Natural killer cell treated with Interleukin-12 subunit alpha and Interleukin-12 subunit beta and Interleukin-15 and Interleukin-18, amount 100 ng/mL, for 72 hours (primary cell): ENCODE data around the gene SLC16A8. TPM values are rescaled to one million over a fixed set of nuclear protein-coding genes. Genes with fewer than 3 reads are reported as not detected.
A peak's percentile ranks its signal among the peaks of the same experiment; 100 is the strongest.
"Not testable (repeated sequence)": the region's sequence is repeated elsewhere in the genome, so short reads cannot be mapped to it uniquely, and the experiment has no call there.

ENCODE experiments used
- ATAC-seq, 2 donors: fragments of 150-1000 bp; cut with Tn5 transposase in 1 of 2; sonication (Bioruptor Pico), chemical (Tn5 transposase) in 1 of 2; 2 replicates each; pipeline ENCODE4 v1.10.0; 2021
- DNase-seq: peaks from one replicate; pipeline ENCODE4 v3.0.0; 2022; ENCODE audit warnings: low spot score
- H3K27ac Mint-ChIP-seq, 2 donors: 1 replicate in 1 of 2; 2 replicates in 1 of 2; pipeline ENCODE4 v1.8.0; 2022; ENCODE audit warnings: mixed read lengths in 2 of 2, mild to moderate bottlenecking in 1 of 2, moderate library complexity in 1 of 2
- H3K27me3 Mint-ChIP-seq, 2 donors: 1 replicate in 1 of 2; 2 replicates in 1 of 2; pipeline ENCODE4 v1.8.0; 2022; ENCODE audit warnings: mixed read lengths in 2 of 2
- H3K36me3 Mint-ChIP-seq: one replicate; pipeline ENCODE4 v1.8.0; 2022; ENCODE audit warnings: mixed read lengths
- H3K4me1 Mint-ChIP-seq, 2 donors: 1 replicate in 1 of 2; 2 replicates in 1 of 2; pipeline ENCODE4 v1.8.0; 2022; ENCODE audit warnings: low read depth in 2 of 2, mixed read lengths in 2 of 2, mild to moderate bottlenecking in 1 of 2
- H3K4me3 Mint-ChIP-seq: one replicate; pipeline ENCODE4 v1.8.0; 2022; ENCODE audit warnings: mixed read lengths
- H3K9me3 Mint-ChIP-seq: 2 replicates; pipeline ENCODE4 v1.8.0; 2022; ENCODE audit warnings: mixed read lengths
- total RNA-seq, 2 donors: library from RNA; stranded (reverse); gene quantifications; one replicate each; pipeline ENCODE4 v1.2.3, GENCODE V29; 2022

Gene SLC16A8
- total RNA-seq, 2 donors from 2014 or later = 0.50 TPM; not detected in 1

DNA sequence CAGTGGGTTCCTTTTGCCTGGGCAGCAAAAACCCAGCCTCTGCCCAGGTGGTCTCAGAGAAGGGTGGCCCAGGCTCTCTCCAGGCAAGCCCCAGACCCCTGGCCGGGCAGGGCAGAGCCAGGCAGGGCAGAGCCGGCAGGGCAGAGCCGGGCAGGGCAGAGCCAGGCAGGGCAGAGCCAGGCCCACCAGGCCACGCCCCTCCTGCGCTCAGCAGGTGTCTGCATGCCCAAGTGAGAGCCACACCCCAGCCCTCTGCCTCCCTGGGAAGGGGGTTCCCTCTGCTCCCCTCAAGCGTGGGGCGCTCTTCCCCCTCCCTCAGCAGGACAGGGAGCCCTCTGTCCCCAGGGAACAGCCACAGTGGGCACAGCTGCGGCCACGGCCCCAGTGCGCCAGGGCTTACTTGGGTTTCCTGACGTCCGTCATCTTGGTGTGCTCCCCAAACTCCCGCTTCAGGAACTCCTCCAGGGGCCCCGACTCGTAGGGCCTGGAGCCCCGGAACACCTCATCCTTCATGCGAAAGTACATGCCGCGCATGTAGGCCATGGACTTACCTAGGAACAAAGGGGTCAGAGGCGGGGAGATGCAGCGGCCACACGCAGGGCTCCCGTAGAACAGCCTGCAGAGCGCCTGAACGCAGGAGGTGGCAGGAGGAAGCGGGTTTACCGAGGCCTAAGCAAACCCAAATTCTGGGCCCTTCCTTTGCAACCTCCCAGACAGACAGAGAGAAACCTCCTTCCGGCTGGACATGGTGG, 36.6 kb upstream of the SLC16A8 start:
- ATAC-seq (no peak), DNase-seq (peak; percentile 44)
- Mint-ChIP-seq H3K4me3 (no peak overlapping the region), H3K27me3 (no peaks in the 10 kb centered on the region), H3K9me3 (no peaks in the 10 kb centered on the region), H3K4me1 (peaks cover 0 to 7% of the 10 kb centered on the region in 2 donors), H3K36me3 (no peaks in the 10 kb centered on the region), H3K27ac (no peak overlapping the region)

DNA sequence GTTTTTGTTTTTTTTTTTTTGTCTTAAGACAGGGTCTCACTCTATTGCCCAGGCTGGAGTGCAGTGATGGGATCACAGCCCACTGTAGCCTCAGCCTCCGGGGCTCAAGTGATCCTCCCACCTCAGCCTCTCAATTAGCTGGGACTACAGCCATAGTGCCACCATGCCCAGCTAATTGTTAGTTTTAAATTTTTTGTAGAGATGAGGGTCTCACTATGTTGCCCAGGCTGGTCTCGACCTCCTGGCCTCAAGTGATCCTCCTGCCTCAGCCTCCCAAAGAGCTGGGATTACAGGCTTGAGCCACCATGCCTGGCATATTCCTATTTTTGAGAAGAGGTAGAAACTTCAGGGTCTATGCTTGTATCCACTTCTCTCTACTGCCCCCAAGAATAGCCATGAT, 34.8 kb upstream of the SLC16A8 start:
- H3K36me3 Mint-ChIP-seq, H3K27ac Mint-ChIP-seq, H3K4me3 Mint-ChIP-seq, H3K27me3 Mint-ChIP-seq, H3K9me3 Mint-ChIP-seq, ATAC-seq, H3K4me1 Mint-ChIP-seq, DNase-seq: not testable (repeated sequence)

DNA sequence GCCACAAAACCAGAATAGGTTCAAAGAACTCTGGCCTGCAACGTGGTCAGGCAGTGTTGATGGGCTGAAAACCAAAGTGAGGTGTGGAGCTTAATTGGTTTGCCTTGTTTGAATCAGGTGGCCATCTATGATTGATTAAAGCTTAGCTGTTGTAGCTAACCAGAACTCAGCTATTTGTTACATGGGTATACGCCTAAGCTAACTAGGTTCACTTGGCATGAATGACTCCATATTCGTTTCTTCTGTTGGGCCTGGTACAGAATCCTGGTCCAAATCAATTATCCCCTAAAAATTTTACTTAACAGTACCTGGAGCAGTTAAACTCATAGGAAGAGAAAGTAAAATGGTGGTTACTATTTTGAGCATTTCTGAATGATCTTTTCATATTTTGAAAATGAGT, 34.2 kb upstream of the SLC16A8 start:
- H3K9me3 Mint-ChIP-seq = no peaks in the 10 kb centered on the region
- no peak for DNase-seq
- H3K27me3 Mint-ChIP-seq = no peaks in the 10 kb centered on the region
- no peak overlapping the region for H3K27ac Mint-ChIP-seq
- peaks cover 5 to 8% of the 10 kb centered on the region in 2 donors for H3K4me1 Mint-ChIP-seq
- H3K36me3 Mint-ChIP-seq = no peaks in the 10 kb centered on the region
- no peak overlapping the region for H3K4me3 Mint-ChIP-seq
- no peak for ATAC-seq

GRCh38 chr22:38117556-38117955, 33.6 kb upstream of the SLC16A8 start:
- not testable (repeated sequence) for H3K9me3 Mint-ChIP-seq

DNA sequence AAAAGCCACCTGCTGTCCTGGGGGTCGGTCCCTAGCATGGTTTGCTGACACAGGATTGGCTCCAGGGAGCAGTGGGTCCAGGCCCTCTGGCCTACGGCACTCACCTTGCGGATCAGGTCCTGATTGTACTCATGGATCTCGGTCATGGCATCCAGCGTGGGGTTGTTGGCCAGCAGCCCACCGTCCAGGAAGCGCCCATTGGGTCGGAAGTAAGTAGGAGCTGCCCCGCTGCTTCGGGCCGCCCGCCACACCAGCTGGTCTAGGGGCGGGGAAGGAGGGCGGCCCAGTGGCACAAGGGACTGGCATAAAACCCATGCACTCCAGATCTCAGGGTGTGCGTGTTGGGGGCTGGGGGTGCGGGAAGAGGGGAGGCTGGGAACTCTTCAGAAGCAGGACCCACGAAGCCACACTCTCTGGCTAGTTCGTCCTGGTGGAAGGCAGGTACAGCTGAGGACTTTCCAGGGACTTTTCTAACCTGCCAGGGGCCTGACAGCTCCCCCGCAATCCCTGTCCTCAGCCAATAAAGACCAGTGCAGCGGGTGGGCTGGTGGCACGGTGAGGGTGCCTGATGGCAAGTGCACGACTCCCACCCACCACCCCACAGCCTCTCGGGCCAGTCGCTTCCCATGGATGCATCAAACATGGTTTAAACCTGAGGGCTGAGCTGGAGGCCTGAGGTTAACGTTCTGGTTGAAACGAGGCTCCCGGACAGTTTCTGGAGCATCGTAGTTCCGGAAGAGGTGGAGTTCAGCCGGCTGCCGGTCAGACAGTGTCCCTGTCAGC, 31.6 kb upstream of the SLC16A8 start:
- Mint-ChIP-seq H3K27ac (no peak overlapping the region), H3K36me3 (no peaks in the 10 kb centered on the region), H3K4me3 (no peak overlapping the region), H3K4me1 (peaks cover 5 to 10% of the 10 kb centered on the region in 2 donors), H3K9me3 (no peaks in the 10 kb centered on the region), H3K27me3 (no peaks in the 10 kb centered on the region)
- DNase-seq (no peak), ATAC-seq (no peak)

More at GRCh38 chr22:38117556-38117955, 33.6 kb upstream of the SLC16A8 start:
- not testable (repeated sequence) for H3K4me1 Mint-ChIP-seq, H3K36me3 Mint-ChIP-seq, H3K27ac Mint-ChIP-seq, H3K27me3 Mint-ChIP-seq, H3K4me3 Mint-ChIP-seq, DNase-seq, ATAC-seq

DNA sequence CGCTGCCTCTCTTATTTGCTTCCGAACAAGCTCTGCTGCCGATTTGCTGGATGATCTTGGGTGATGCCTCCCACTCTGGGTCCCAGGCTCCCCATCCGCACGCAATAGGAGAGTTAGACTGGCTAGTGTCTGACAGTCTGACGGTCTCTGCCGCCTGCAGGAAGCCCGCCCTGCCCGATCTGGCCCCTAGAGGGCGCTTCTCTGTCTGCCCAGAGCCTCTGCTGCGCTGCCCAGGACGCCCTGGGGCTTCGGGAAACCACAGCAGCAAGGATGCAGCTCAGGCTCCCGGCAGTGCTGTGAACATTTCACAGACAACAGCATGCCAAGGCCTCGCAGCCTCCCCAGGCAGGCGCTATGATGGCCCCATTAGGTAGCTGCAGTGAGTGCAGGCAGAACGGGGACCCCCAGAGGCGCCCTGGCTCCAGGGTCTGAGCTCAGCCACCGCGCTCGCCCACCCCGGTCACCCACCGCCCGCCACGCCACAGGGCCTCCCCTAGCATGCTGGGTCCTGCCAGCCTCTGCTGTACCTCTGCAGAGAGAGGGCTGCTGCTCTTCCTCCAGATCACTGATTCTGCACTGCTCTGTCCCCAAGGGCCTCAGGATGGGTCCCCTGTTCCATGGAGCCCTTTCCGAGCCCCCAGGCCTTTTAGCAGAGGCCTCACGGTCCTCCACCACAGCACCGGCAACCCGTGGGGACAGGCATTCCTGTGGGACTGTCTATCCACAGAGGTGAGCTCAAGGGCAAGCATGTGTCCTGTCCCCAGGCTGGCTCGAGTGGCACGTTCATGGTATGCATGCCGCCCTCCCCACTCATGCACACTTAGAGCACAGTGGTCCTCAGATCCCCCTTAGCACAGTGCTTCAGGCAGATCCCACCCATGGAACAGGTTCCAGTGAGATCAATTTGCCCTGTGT, 30.8 kb upstream of the SLC16A8 start:
- ATAC-seq (peak; percentile 83 to 90), DNase-seq (peak; percentile 83)
- H3K36me3 Mint-ChIP-seq = no peaks in the 10 kb centered on the region
- H3K4me1 Mint-ChIP-seq = peaks cover 8 to 10% of the 10 kb centered on the region in 2 donors
- H3K4me3 Mint-ChIP-seq = no peak overlapping the region
- H3K27ac Mint-ChIP-seq = no peak overlapping the region
- H3K27me3 Mint-ChIP-seq = no peaks in the 10 kb centered on the region
- H3K9me3 Mint-ChIP-seq = no peaks in the 10 kb centered on the region

GRCh38 chr22:38112381-38112780, 28.4 kb upstream of the SLC16A8 start:
- DNase-seq (no peak), ATAC-seq (no peak)
- H3K4me3 Mint-ChIP-seq = no peak overlapping the region
- no peak overlapping the region for H3K27ac Mint-ChIP-seq
- no peaks in the 10 kb centered on the region for H3K36me3 Mint-ChIP-seq
- H3K27me3 Mint-ChIP-seq = no peaks in the 10 kb centered on the region
- H3K9me3 Mint-ChIP-seq = no peaks in the 10 kb centered on the region
- H3K4me1 Mint-ChIP-seq = peaks cover 10 to 15% of the 10 kb centered on the region in 2 donors

DNA sequence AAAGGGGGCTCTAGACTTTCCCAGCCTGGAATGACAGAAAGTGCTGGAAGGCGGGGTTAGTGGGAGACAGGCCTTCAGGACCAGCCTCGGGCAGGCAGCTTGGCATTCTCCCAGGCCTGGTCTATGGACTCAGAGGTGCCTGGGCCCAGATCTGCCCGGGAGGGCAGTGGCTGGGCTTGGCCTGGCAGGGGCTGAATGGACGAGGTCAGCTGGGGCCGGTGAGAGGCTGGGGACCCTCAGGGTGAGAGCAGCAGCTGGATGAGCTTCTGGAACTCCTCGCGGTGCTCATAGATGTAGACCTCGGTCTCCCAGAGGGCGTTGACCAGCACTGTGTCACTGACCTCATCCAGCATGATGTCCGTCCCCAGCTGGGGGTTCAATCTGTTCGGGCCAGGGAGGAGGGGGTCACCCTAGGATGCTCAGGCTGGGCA, 28.0 kb upstream of the SLC16A8 start:
- Mint-ChIP-seq H3K27me3 (no peaks in the 10 kb centered on the region), H3K27ac (no peak overlapping the region), H3K4me1 (peaks cover 10 to 16% of the 10 kb centered on the region in 2 donors), H3K9me3 (no peaks in the 10 kb centered on the region), H3K4me3 (no peak overlapping the region), H3K36me3 (no peaks in the 10 kb centered on the region)
- DNase-seq (no peak), ATAC-seq (no peak)

- H3K4me1 Mint-ChIP-seq = peaks cover 10 to 19% of the 10 kb centered on the region in 2 donors
- ATAC-seq (no peak), DNase-seq (no peak)
- no peak overlapping the region for H3K27ac Mint-ChIP-seq
- no peaks in the 10 kb centered on the region for H3K36me3 Mint-ChIP-seq
- H3K9me3 Mint-ChIP-seq = no peaks in the 10 kb centered on the region
- no peaks in the 10 kb centered on the region for H3K27me3 Mint-ChIP-seq
- no peak overlapping the region for H3K4me3 Mint-ChIP-seq
Observed at GRCh38 chr22:38110863-38111852, 27.2 kb upstream of the SLC16A8 start.

DNA sequence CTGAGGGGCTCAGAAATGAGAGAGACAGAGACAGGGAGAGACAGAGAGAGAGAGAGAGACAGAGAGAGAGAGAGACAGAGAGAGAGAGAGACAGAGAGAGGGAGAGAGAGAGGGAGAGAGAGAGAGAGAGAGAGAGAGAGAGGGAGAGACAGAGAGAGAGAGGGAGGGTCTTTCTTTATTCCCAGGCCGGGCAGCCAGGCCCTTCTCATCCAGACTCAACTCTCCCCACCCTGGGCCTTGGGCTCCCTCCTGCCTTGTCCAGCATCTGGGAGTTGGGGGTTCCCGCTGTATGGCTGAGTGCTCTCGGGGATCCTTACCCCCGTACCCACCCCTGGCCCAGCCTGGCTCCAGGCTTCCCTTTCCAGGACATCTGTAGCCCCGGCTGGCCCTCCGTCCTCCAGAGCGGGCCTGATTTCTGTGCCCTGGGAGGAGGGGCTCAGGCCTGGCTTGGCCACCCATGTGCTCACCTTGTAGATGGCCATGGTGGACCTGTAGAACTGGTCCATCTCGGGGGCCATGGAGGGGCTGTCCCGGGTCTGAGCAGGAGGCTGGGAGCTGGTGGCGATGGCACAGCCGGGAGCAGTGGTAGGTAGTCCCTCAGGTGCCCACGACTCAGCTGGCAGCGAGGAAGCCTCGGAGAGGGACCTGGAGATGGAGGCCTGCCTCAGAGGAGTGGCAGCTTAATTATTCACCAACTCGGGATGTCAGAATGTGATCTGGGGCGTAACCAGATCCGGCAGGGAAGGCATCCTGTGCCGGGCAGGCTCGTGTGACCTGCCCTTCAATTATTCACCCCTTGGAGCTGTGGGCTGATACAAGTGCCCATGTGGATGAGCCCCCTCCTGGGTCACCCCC, 26.3 kb upstream of the SLC16A8 start, which contains the start of gene BAIAP2L2:
Gene BAIAP2L2, minus strand, starts transcription at position 677 of the 855 bp plus-strand sequence. Its CDS starts 159 bp downstream, at position 518.
- H3K27ac Mint-ChIP-seq = peak within 1 kb of the TSS; percentile 54 to 75
- H3K4me3 Mint-ChIP-seq = no peak within 1 kb of the TSS
- no peaks in the 10 kb centered on the region for H3K9me3 Mint-ChIP-seq

DNA sequence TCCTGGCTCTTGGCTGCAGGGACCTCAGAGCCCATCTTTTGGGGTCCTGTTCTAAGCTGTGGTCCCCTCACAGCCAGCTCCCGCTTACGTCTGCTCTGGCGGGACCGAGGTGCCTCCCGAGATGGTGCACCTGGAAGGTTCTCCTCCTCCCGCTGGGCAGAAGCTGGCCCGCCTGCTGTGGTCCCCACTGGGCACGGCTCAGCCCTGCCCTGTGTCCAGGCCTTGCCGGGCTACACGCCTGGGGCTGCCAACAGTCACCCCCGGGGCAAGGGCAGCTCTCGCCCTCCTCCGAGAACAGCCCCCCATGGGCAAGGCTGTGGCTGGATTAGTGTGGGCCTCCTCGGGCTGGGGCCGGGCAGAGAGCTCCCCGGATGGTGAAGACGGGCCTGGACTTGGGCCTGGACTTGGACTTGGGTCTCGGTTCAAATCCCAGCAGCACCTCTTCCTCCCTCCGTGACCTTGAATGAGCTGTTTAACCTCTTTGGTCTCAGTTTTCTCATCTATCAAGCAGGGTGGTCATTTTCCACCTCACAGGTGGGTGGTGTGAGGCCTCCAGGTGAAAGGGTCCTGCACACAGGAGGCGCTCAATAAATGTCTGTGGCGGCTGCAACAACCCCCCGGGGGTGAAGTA, 25.5 kb upstream of the SLC16A8 start:
- DNase-seq (peak; percentile 28), ATAC-seq (no peak)
- no peaks in the 10 kb centered on the region for H3K9me3 Mint-ChIP-seq
- no peak overlapping the region for H3K4me3 Mint-ChIP-seq
- no peaks in the 10 kb centered on the region for H3K27me3 Mint-ChIP-seq
- peak overlapping the region; percentile 54 to 75 for H3K27ac Mint-ChIP-seq
- no peaks in the 10 kb centered on the region for H3K36me3 Mint-ChIP-seq
- H3K4me1 Mint-ChIP-seq = peaks cover 18 to 28% of the 10 kb centered on the region in 2 donors

More for the DNA sequence above, 26.3 kb upstream of the SLC16A8 start, which contains the start of gene BAIAP2L2:
- Mint-ChIP-seq H3K36me3 (no peaks in the 10 kb centered on the region), H3K4me1 (peaks cover 14 to 23% of the 10 kb centered on the region in 2 donors), H3K27me3 (no peaks in the 10 kb centered on the region)
- no peak for ATAC-seq
- DNase-seq = no peak
